ENCODE measurements around the gene GSDME. TPM values are rescaled to one million over a fixed set of nuclear protein-coding genes. Genes with fewer than 3 reads are reported as not detected.

The GSDME gene
- total and polyA plus RNA-seq, 10 of the 15 experiments (the other 5 are each of a cell fraction or from before 2014, with no cell fraction given): 23.7 to 245 (median 128) TPM

GRCh38 chr7:24786941-24787340, 29.7 kb upstream of the GSDME start:
- in situ Hi-C loops (cut with MboI): no loop called here
- ChIA-PET SMC1A (ENCODE audit: uncharacterized antibody, unreplicated experiment) (no interaction called here), RAD21 (ENCODE audit: unreplicated experiment) (no interaction called here), CTCF (no interaction called here), POLR2A (no interaction called here)
- Histone ChIP-seq H3K4me1 (ENCODE audit: control insufficient read depth, insufficient read depth, low read length) (no peaks in the 10 kb centered on the region), H4K20me1 (ENCODE audit: control insufficient read depth, insufficient read depth) (no peaks in the 10 kb centered on the region), H3K36me3 (ENCODE audit: control insufficient read depth in 2 of 2, insufficient read depth in 2 of 2, low read length in 1 of 2) (no peaks in the 10 kb centered on the region), H3K4me3 (no peak overlapping the region), H3K27ac (ENCODE audit: control insufficient read depth, insufficient read depth) (no peak overlapping the region), H3K9ac (ENCODE audit: control insufficient read depth, insufficient read depth, low read length) (no peak overlapping the region), H3K4me2 (ENCODE audit: control insufficient read depth, insufficient read depth) (no peak overlapping the region), H3K79me2 (ENCODE audit: control insufficient read depth, insufficient read depth, low read length) (no peaks in the 10 kb centered on the region), H2AFZ (ENCODE audit: control insufficient read depth, low read depth, low read length) (no peak overlapping the region), H3K9me3 (replicated peaks; ENCODE audit: control insufficient read depth, insufficient read depth, low read length) (peaks cover 4% of the 10 kb centered on the region), H3K27me3 (replicated peaks in 1 of 2; ENCODE audit: control insufficient read depth in 2 of 2, insufficient read depth in 2 of 2, low read length in 1 of 2) (no peaks in the 10 kb centered on the region)
- 20% methylated on average over 5 of the region's 5 CpGs for WGBS (ENCODE audit: insufficient coverage, insufficient replicate concordance, low lambda C conversion rate, missing lambda C conversion rate)
- no peak for FAIRE-seq
- intact Hi-C loops (cut with micrococcal nuclease; ENCODE audit: unreplicated experiment): no loop called here
- BruUV-seq (replicated peaks): no TSS peak
- TF ChIP-seq RAD51 (IDR thresholded peaks at IDR 0.05): no peak
- peak; percentile 9; the same call in 1 of the 2 replicates for TF ChIP-seq CREM (IDR thresholded peaks at IDR 0.05; ENCODE audit: low read depth)
- no peak for TF ChIP-seq BHLHE40 (IDR thresholded peaks at IDR 0.05; ENCODE audit: borderline replicate concordance in 1 of 2, low read depth in 2 of 2, low read length in 1 of 2)
- TF ChIP-seq RUNX3 (IDR thresholded peaks at IDR 0.05; ENCODE audit: low read length): peak; percentile 15; the same call in 1 of the 2 replicates
- peak; percentile 78 for ATAC-seq
- DNase-seq (ENCODE audit: low read depth, low spot score): no peak

GRCh38 chr7:24786306-24786705, 29.0 kb upstream of the GSDME start:
- H3K79me2 ChIP-seq (ENCODE audit: control insufficient read depth, insufficient read depth, low read length): no peaks in the 10 kb centered on the region
- ChIA-PET POLR2A (no interaction called here), CTCF (no interaction called here), SMC1A (ENCODE audit: uncharacterized antibody, unreplicated experiment) (interaction anchor here (1.2 kb wide), 1 partner anchor 11 kb away, joined by 3 read pairs; no protein-coding TSS in a partner anchor), RAD21 (ENCODE audit: unreplicated experiment) (no interaction called here)
- no peak overlapping the region for H3K4me2 ChIP-seq (ENCODE audit: control insufficient read depth, insufficient read depth)
- peaks cover 4% of the 10 kb centered on the region for H3K9me3 ChIP-seq (replicated peaks; ENCODE audit: control insufficient read depth, insufficient read depth, low read length)
- intact Hi-C loops (cut with micrococcal nuclease; ENCODE audit: unreplicated experiment) (no loop called here), in situ Hi-C loops (cut with MboI) (no loop called here)
- no peak overlapping the region for H3K9ac ChIP-seq (ENCODE audit: control insufficient read depth, insufficient read depth, low read length)
- H4K20me1 ChIP-seq (ENCODE audit: control insufficient read depth, insufficient read depth): no peaks in the 10 kb centered on the region
- H2AFZ ChIP-seq (ENCODE audit: control insufficient read depth, low read depth, low read length): no peak overlapping the region
- ATAC-seq: no peak
- H3K36me3 ChIP-seq (ENCODE audit: control insufficient read depth in 2 of 2, insufficient read depth in 2 of 2, low read length in 1 of 2): no peaks in the 10 kb centered on the region
- H3K4me3 ChIP-seq: no peak overlapping the region
- WGBS (ENCODE audit: insufficient coverage, insufficient replicate concordance, low lambda C conversion rate, missing lambda C conversion rate): 98% methylated on average over 4 of the region's 4 CpGs
- no peaks in the 10 kb centered on the region for H3K27me3 ChIP-seq (replicated peaks in 1 of 2; ENCODE audit: control insufficient read depth in 2 of 2, insufficient read depth in 2 of 2, low read length in 1 of 2)
- BruUV-seq (replicated peaks): no TSS peak
- no peak for DNase-seq (ENCODE audit: low read depth, low spot score)
- FAIRE-seq: no peak
- no peak overlapping the region for H3K27ac ChIP-seq (ENCODE audit: control insufficient read depth, insufficient read depth)
- H3K4me1 ChIP-seq (ENCODE audit: control insufficient read depth, insufficient read depth, low read length): no peaks in the 10 kb centered on the region
- TF ChIP-seq POLR2AphosphoS5 (IDR thresholded peaks at IDR 0.05; ENCODE audit: low read length): no peak
- no peak for TF ChIP-seq MTA2 (IDR thresholded peaks at IDR 0.05; ENCODE audit: low read depth)
- TF ChIP-seq RCOR1 (conservative IDR thresholded peaks at IDR 0.05; ENCODE audit: low read depth, low read length): no peak
- no peak for TF ChIP-seq REST (IDR thresholded peaks at IDR 0.05; ENCODE audit: low read depth, low read length)
- TF ChIP-seq SMAD1 (IDR thresholded peaks at IDR 0.05; ENCODE audit: low read depth, partially characterized antibody): no peak
- TF ChIP-seq IRF3 (IDR thresholded peaks at IDR 0.05): no peak
- no peak for TF ChIP-seq E2F8 (IDR thresholded peaks at IDR 0.05; ENCODE audit: low read depth, partially characterized antibody)
